Activated CD8-positive, alpha-beta T cell treated with anti-CD3 and anti-CD28 coated beads for 36 hours (primary cell): ENCODE data around the gene PEAK1. TPM values are rescaled to one million over a fixed set of nuclear protein-coding genes. Genes with fewer than 3 reads are reported as not detected.

Experiments
- ATAC-seq: fragments of 200-7000 bp; cut with Tn5 transposase; one replicate; pipeline ENCODE4 v1.10.0; 2021; ENCODE audit warnings: mild to moderate bottlenecking, moderate library complexity
- CTCF ChIA-PET: fragments of 350-600 bp; sonication (Branson Sonifier 250); formaldehyde crosslinking; loops from one replicate; lab custom pipeline; 2021; ENCODE audit warnings: antibody characterized with exemption; lab: Charles Lee
- POLR2A ChIA-PET: fragments of 350-600 bp; sonication (Branson Sonifier 250); formaldehyde crosslinking; loops from one replicate; lab custom pipeline; 2021; ENCODE audit warnings: antibody characterized with exemption; lab: Charles Lee
- DNase-seq: peaks from one replicate; pipeline ENCODE4 v3.0.0-alpha.2; 2020
- H3K27ac Mint-ChIP-seq: one replicate; pipeline ENCODE4 v1.8.0; 2021; ENCODE audit warnings: mild to moderate bottlenecking, mixed read lengths
- H3K27me3 Mint-ChIP-seq: one replicate; pipeline ENCODE4 v1.8.0; 2021; ENCODE audit warnings: mixed read lengths
- H3K36me3 Mint-ChIP-seq: one replicate; pipeline ENCODE4 v1.8.0; 2021; ENCODE audit warnings: low read depth, mixed read lengths
- H3K4me1 Mint-ChIP-seq: one replicate; pipeline ENCODE4 v1.8.0; 2021; ENCODE audit warnings: low read depth, mixed read lengths
- H3K4me3 Mint-ChIP-seq: one replicate; pipeline ENCODE4 v1.8.0; 2021; ENCODE audit warnings: mild to moderate bottlenecking, moderate library complexity, mixed read lengths
- H3K9me3 Mint-ChIP-seq: one replicate; pipeline ENCODE4 v1.8.0; 2021; ENCODE audit warnings: mixed read lengths
- CTCF ChIP-seq: fragments of 200-600 bp; IDR thresholded peaks from one replicate; pipeline ENCODE4 v1.8.0; 2022; ENCODE audit warnings: antibody characterized with exemption, mild to moderate bottlenecking
- intact Hi-C: fragments of 100-400 bp; cut with micrococcal nuclease; formaldehyde crosslinking; loops from one replicate; pipeline ENCODE4 v1.10.0; 2022
- total RNA-seq, 2 experiments: library from RNA; stranded (reverse); gene quantifications; one replicate each; pipeline ENCODE4 v1.2.3, GENCODE V29; 2021

PEAK1 gene
- total RNA-seq, 2 experiments from 2014 or later, result 32.1 to 36.1 TPM

- DNase-seq (no peak), ATAC-seq (no peak)
- no peaks in the 10 kb centered on the region for H3K27me3 Mint-ChIP-seq
- no peak for TF ChIP-seq CTCF
- no peak overlapping the region for H3K27ac Mint-ChIP-seq
- intact Hi-C loops, result no loop called here
- CTCF ChIA-PET, result interaction anchor here (1.1 to 1.6 kb wide), 2 partner anchors 248 to 322 kb away, joined by 3 to 4 read pairs; no protein-coding TSS in a partner anchor
- no peaks in the 10 kb centered on the region for H3K36me3 Mint-ChIP-seq
- no peaks in the 10 kb centered on the region for H3K4me1 Mint-ChIP-seq
- no peak overlapping the region for H3K4me3 Mint-ChIP-seq
- H3K9me3 Mint-ChIP-seq, result no peaks in the 10 kb centered on the region
- POLR2A ChIA-PET, result no interaction called here
Measured at GRCh38 chr15:77295446-77295845, 124.5 kb downstream of the PEAK1 start.

- no peak overlapping the region for H3K4me3 Mint-ChIP-seq
- intact Hi-C loops, result no loop called here
- ChIA-PET CTCF (no interaction called here), POLR2A (no interaction called here)
- H3K36me3 Mint-ChIP-seq, result no peaks in the 10 kb centered on the region
- H3K9me3 Mint-ChIP-seq, result no peaks in the 10 kb centered on the region
- DNase-seq (no peak), ATAC-seq (no peak)
- no peak for TF ChIP-seq CTCF
- H3K27ac Mint-ChIP-seq, result no peak overlapping the region
- no peaks in the 10 kb centered on the region for H3K27me3 Mint-ChIP-seq
- H3K4me1 Mint-ChIP-seq, result peaks cover 2% of the 10 kb centered on the region
Measured at GRCh38 chr15:77292969-77293558, 126.8 kb downstream of the PEAK1 start.

GRCh38 chr15:77291107-77291506, 128.8 kb downstream of the PEAK1 start:
- Mint-ChIP-seq H3K4me3 (no peak overlapping the region), H3K27ac (no peak overlapping the region), H3K27me3 (no peaks in the 10 kb centered on the region), H3K4me1 (peaks cover 2% of the 10 kb centered on the region), H3K9me3 (no peaks in the 10 kb centered on the region), H3K36me3 (no peaks in the 10 kb centered on the region)
- ATAC-seq (no peak), DNase-seq (no peak)
- ChIA-PET POLR2A (no interaction called here), CTCF (no interaction called here)
- intact Hi-C loops, result no loop called here
- no peak for TF ChIP-seq CTCF

GRCh38 chr15:77287385-77287784, 132.5 kb downstream of the PEAK1 start:
- no peak overlapping the region for H3K27ac Mint-ChIP-seq
- CTCF ChIA-PET, result no interaction called here
- intact Hi-C loops, result no loop called here

More at GRCh38 chr15:77287385-77287784, 132.5 kb downstream of the PEAK1 start:
- peaks cover 6% of the 10 kb centered on the region for H3K4me1 Mint-ChIP-seq
- H3K27me3 Mint-ChIP-seq, result no peaks in the 10 kb centered on the region
- DNase-seq (no peak), ATAC-seq (no peak)
- no peaks in the 10 kb centered on the region for H3K9me3 Mint-ChIP-seq
- no peak overlapping the region for H3K4me3 Mint-ChIP-seq
- peaks cover 5% of the 10 kb centered on the region for H3K36me3 Mint-ChIP-seq
- TF ChIP-seq CTCF, result no peak
- POLR2A ChIA-PET, result no interaction called here
